ENCODE data around the gene SLC6A6.

DNA sequence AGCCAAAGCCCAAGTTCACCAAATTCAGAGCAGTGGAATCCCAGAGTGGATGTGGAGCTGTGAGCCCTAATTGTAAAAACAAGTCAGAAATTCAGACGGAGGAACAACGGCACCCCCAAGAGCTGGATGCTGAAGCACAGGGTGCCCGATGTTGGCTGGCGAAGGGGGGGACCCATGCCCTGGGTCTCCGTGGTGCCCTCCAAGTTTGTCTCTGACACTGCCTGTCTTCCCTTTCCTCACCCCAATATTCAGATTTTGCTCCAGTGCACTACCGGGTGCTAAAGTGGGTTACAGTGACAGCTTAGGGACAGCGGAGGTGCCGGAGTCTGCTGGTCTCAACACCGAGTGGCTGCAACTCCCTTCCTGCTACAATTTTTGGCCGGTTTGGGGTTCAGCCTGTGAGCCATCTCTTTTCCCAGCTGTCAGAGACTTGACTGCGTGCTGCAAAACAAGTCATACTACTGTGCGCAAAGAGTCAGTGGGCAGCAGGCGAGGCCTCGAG, 131.1 kb downstream of the SLC6A6 start:
- TF ChIP-seq CTCF (IDR thresholded peaks at IDR 0.05) (no peak), EZH2 (IDR thresholded peaks at IDR 0.05) (no peak), EZH2phosphoT487 (IDR thresholded peaks at IDR 0.05) (no peak)

All from neural progenitor cell (in vitro differentiated cells).